Subcutaneous adipose tissue (tissue), 4 donors: ENCODE data around the gene TAC3. TPM values are rescaled to one million over a fixed set of nuclear protein-coding genes. Genes with fewer than 3 reads are reported as not detected.

Source experiments
- total RNA-seq, 4 donors: library from RNA; depleted of rRNA; stranded (reverse); fragments of >200 nt; gene quantifications; one replicate each; pipeline ENCODE4 v1.1.0, GENCODE V29; 2016
- TF ChIP-seq, protein P1 (sequence below): fragments of 450-650 bp; IDR thresholded peaks from one replicate; pipeline ENCODE4 v1.5.1; 2016; ENCODE audit warnings: low read depth, mild to moderate bottlenecking, control low read depth, antibody characterized with exemption, moderate library complexity

TAC3 gene
- total RNA-seq, 4 donors from 2014 or later = not detected

DNA sequence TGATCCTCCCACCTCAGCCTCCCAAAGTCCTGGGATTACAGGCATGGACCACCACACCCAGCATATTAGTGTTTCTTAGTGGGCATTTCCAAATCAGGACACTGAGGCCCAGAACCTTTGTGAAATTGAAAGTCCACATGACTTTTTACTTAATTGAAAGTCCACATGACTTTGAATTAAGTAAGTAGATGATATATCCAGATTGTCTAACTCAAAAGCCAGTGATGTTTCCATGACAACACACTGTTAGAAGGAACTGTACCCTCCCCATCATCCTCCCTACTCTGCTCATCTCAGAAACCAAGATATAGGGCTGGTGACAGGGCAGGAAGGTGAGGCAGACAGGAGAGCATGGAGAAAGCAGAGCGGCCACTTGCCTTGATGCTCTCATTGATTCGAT, 26.4 kb upstream of the TAC3 start:
- TF ChIP-seq, protein P1, sequence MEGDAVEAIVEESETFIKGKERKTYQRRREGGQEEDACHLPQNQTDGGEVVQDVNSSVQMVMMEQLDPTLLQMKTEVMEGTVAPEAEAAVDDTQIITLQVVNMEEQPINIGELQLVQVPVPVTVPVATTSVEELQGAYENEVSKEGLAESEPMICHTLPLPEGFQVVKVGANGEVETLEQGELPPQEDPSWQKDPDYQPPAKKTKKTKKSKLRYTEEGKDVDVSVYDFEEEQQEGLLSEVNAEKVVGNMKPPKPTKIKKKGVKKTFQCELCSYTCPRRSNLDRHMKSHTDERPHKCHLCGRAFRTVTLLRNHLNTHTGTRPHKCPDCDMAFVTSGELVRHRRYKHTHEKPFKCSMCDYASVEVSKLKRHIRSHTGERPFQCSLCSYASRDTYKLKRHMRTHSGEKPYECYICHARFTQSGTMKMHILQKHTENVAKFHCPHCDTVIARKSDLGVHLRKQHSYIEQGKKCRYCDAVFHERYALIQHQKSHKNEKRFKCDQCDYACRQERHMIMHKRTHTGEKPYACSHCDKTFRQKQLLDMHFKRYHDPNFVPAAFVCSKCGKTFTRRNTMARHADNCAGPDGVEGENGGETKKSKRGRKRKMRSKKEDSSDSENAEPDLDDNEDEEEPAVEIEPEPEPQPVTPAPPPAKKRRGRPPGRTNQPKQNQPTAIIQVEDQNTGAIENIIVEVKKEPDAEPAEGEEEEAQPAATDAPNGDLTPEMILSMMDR = no peak

DNA sequence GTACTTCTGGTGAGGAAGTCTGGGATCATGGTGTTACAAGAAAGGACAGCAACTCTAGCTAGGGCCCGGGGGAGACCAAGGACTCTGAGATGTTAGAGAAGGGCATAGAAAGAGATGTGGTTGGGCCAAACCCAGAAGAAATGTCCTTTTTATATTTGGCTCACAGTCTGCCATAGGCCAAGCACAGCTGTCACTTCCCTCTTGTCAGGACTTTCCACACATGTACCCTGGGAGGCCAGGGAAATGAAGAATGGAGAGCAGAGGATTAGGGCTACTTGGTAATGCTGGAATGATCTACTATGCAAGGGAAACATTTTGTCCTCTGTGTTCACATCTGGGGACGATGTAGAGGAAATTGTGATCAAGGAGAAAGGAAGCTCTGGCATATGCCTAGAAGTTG, 24.4 kb upstream of the TAC3 start:
- TF ChIP-seq, protein P1 = no peak

DNA sequence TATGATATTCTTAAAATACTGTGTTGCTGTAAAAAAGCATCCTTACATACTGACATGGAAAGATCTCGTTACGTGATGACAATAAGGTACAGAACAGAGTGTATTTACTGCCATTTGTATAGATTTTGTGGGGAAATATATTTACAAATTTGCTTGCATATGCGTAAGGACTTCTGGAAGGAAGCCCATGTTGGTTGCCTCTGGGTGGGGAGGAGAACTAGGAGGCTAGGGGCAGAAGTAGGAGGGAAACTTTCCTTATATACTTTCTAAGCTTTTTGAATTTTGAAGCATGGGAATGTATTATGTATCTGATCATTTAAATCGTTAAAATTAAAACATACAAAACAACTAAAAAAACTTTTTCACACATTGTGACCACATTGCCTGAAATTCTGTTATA, 23.9 kb upstream of the TAC3 start:
- TF ChIP-seq, protein P1 = no peak

DNA sequence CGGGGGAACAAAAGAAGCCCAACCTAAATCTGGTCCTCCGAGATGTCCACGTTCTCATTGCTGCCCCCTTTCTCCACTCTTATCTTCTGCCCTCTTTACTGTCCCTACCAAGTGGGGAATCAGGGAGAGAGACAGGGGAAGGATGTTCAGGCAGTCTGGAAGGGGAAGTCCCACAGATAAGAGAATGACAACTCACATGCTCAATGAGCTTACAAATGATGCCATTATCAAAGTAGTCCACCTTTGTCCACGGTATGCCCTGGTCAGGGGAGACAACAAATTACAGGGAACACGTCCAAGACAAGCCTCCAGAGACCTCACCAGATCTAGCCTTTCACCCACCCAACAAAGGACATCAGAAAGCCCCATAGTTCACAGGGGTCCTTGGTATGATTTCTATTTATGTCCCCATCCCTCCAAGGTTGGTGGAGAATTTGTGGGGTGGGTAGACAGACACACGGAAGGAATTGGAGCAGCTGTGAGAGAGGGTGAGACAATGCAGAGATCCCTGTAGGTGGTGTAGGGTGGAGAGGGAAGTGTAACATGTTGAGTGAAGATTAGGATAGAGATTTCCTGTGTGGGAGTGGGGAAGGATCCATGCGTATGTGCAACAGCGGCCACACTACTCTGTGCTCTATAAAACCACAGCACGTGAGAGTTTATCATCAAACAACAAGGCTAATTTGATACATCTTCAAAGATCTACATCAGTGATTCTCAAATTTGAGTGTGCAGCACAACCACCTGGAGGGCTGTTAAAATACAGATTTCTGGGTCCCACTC, 22.9 kb upstream of the TAC3 start:
- TF ChIP-seq, protein P1 = no peak

DNA sequence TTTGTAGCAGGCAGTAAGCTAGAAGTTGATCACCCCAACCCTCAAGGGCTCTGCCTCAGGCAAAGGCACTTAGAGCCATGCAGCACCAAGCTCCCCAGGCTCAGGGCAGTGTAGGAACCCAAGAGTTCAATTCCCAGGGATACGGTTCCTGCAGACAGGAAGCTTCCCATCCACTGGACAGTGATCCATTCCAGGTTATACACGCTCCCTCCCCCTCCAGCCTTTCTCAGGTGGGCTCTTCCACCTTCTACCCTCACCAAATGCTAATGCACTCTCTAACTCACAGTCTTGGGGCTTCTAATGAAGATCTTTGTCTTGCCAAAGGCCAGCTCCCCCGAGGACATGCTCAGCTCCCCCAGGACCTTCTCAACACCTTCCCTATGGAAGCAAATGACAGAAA, 20.9 kb upstream of the TAC3 start:
- TF ChIP-seq, protein P1 = no peak

DNA sequence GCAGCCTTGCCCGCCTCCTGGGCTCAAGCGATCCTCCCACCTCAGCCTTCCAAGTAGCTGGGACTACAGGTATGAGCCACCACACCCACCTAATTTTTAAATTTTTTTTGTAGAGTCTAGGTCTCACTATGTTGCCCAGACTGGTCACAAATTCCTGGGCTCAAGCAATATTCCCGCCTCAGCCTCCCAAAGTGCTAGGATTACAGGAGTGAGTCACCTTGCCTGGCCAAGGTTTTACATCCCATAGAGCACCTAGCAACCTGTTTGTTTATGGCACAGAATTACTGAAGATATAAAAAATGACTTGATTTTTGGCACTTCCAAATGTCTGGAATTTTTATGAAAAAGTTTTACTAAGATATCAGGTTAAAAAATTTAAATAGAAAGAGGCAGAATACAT, 17.1 kb upstream of the TAC3 start:
- TF ChIP-seq, protein P1 = no peak

DNA sequence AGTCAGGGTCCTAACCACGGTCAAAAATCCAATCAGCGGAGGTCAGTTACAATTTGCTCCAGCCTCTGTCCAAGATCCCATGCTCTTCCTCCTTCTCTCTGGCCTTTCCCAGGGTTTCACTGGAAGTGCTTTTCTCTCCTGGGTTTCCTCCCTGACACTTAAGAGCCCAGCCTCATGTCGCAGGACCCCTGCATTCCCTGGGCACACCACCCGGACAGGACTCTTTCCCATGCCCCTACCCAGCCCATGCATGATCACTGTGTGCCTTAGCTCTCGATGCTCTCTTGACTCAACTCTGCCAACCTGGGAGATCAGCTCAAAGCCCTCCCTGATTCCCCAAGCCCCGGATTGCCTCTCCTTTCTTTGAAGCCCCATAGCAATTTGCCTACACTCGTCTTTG, 15.5 kb upstream of the TAC3 start:
- TF ChIP-seq, protein P1 = no peak
